Lower leg skin (tissue), 3 donors: ENCODE data around the gene ARAP1.

Experiments used
- POLR2A ChIP-seq, 2 donors: fragments of 450-650 bp; IDR thresholded peaks; one replicate each; pipeline ENCODE4 v1.6.1; 2016 to 2017; ENCODE audit warnings: antibody characterized with exemption in 2 of 2, mild to moderate bottlenecking in 1 of 2, moderate library complexity in 1 of 2
- TF ChIP-seq, protein P1 (sequence below), 3 donors: fragments of 450-650 bp; IDR thresholded peaks; one replicate each; pipeline ENCODE4 v1.5.1; 2016; ENCODE audit warnings: antibody characterized with exemption in 3 of 3, mild to moderate bottlenecking in 3 of 3, moderate library complexity in 2 of 3

DNA sequence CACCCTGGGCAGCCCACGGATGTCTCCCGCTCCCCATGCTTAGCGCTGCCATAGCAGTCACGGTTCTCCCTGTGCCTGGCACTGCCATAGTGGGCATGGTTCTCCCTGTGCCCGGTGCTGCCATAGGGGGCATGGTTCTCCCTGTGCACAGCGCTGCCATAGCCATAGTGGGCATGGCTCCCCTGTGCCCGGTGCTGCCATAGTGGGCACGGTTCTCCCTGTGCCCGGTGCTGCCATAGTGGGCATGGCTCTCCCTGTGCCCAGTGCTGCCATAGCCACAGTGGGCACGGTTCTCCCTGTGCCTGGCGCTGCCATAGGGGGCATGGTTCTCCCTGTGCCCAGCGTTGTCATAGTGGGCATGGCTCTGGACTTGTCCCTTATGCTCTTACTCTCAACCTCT, 19.9 kb upstream of the ARAP1 start:
- TF ChIP-seq POLR2A (IDR thresholded peaks at IDR 0.05), result no peak
- TF ChIP-seq, protein P1, sequence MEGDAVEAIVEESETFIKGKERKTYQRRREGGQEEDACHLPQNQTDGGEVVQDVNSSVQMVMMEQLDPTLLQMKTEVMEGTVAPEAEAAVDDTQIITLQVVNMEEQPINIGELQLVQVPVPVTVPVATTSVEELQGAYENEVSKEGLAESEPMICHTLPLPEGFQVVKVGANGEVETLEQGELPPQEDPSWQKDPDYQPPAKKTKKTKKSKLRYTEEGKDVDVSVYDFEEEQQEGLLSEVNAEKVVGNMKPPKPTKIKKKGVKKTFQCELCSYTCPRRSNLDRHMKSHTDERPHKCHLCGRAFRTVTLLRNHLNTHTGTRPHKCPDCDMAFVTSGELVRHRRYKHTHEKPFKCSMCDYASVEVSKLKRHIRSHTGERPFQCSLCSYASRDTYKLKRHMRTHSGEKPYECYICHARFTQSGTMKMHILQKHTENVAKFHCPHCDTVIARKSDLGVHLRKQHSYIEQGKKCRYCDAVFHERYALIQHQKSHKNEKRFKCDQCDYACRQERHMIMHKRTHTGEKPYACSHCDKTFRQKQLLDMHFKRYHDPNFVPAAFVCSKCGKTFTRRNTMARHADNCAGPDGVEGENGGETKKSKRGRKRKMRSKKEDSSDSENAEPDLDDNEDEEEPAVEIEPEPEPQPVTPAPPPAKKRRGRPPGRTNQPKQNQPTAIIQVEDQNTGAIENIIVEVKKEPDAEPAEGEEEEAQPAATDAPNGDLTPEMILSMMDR (IDR thresholded peaks at IDR 0.05), result no peak
